GM19023 (cell line): Measurements from ENCODE around the gene IL36B.

Source experiments
- ATAC-seq: cut with Tn5 transposase; IDR thresholded peaks from one replicate; pipeline ENCODE4 v1.9.1; 2021; ENCODE audit warnings: mild to moderate bottlenecking, moderate library complexity; ENCODE audit not compliant: unreplicated experiment

The IL36B gene

GRCh38 chr2:113056521-113056920 is 3.9 kb upstream of the IL36B start:
- no peak for ATAC-seq

DNA sequence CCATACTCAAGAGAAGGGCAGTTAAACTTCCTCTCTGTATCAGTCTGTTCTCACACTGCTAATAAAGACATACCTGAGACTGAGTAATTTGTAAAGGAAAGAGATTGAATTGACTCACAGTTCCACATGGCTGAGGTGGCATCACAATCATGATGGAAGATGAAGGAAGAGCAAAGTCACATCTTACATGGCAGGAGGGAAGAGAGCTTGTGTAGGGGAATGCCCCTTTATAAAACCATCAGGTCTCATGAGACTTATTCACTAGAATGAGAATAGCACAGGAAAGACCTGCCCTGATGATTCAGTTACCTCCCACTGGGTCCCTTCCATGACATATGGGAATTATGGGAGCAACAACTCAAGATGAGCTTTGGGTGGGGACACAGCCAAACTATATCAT is 1.4 kb upstream of the IL36B start:
- no peak for ATAC-seq

DNA sequence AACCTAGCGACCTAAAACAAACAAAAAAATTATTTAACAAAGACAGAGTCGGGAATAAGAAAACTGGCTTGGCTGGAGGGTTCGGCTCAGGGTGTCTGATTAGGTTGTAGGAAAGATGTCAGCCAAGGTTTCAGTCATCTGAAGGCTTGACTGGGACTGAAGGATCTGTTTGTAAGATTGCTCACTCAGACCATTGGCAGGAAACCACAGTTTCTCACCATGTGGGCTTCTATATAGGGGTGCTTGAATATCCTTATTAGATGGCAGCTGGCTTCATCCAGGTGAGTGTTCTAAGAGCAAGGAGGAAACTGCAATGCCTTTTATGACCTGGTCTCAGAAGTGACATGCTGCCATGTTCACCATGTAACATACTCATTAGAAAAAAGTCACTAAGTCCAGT is 999 bp upstream of the IL36B start:
- ATAC-seq = no peak

DNA sequence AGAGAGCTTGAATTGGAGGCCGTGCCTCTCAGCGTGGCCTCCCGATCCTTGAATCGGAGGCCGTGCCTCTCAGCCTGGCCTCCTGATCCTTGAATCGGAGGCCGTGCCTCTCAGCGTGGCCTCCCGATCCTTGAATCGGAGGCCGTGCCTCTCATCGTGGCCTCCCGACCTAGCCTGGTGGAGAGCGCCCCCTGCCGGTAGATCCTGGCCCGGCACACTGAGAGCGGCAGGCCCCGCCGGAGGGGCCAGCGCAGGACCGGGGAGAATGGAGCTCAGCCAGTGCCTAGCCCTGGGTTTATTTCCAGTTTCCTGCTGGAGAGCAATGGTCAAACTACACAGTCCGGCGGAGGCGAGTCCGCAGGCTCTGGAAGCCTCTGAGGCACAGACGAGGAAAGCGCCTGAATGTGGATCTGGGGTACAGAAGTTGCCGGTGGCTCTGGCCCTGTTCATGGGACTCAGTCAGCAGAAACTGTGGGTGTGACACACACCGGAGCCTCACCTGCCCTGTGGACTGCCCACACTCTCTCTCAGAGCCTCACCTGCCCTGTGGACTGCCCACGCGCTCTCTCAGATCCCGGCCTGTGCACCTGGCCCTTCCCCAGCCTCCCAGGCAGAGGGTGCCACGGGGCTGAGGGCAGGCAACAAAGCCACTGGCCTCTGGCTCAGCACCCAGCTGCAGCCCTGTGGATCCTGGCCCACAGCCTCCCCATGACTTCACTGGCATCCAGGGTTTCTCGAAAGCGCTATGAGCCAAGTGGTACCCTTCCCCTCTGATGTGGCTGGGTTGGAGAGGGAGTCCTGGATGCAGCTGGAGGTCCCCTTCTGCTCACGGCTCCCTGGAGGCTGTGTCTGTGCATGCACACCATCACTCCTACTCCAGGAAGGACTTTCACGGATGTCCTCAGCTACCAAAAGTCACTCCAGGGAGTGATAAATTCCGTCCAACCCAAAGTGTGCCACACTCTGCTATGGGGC is 1.5 kb downstream of the IL36B start:
- ATAC-seq = no peak

GRCh38 chr2:113046465-113046864 is 6.2 kb downstream of the IL36B start:
- ATAC-seq = no peak

DNA sequence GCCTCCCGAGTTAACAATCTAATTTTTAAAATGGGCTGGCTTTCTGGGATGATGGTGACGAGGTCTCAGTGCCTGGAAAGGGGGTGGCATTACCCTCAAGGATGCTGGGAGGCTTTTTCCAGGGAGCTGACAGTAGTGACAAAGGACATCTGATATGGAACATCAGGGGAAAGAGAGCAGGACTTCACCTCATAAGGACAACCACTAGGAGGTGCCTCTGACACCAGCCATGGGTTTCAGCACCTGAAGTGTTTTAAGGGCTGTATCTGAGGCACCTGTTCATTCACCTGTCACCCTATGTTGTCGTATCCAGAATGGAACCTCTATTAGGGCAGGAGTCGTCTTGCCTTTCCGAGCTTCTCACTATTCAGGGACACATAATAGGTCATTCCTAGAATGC is 10.8 kb downstream of the IL36B start:
- ATAC-seq = no peak

GRCh38 chr2:113039719-113040118 is 12.9 kb downstream of the IL36B start:
- ATAC-seq = no peak

DNA sequence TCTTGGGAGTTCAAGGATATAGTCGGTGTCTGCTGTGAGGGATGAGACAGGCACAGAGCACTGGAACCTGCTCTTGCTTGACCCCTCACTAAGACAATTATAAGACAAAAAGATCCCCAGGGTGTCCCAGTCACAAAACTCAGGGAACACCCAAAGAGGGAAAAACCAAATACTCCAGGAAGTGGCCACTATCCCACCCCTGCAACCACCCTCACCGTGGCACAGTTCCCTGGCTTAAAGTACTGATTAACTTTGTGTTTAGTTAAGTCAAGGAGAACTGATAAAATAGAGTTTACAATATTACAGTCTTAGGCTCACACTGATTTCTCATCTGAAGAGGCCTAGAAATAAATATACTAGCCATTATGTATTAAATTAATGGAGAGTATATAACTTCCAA is 13.5 kb downstream of the IL36B start:
- no peak for ATAC-seq

- ATAC-seq = no peak
Observed at GRCh38 chr2:113038291-113038690, 14.4 kb downstream of the IL36B start.

DNA sequence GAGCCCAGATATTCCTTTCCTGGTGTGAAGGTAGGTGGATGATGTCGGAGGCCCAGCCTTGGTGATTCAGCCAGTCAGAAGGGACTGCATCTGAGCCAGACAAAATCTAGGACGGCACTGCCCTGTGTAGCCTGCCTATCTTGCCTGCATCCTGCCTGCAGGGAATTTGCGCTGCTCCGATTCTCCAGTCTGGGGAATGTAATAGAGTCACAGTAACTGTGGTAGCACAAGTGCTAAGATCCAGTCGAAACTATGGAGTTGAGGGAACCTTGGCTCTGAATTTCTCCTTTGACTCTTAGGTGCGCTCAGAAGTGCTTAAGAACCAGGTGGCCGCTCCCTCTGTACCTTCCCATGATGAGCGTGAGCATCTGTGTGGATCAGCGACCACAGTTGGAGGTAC is 15.9 kb downstream of the IL36B start:
- ATAC-seq = no peak

DNA sequence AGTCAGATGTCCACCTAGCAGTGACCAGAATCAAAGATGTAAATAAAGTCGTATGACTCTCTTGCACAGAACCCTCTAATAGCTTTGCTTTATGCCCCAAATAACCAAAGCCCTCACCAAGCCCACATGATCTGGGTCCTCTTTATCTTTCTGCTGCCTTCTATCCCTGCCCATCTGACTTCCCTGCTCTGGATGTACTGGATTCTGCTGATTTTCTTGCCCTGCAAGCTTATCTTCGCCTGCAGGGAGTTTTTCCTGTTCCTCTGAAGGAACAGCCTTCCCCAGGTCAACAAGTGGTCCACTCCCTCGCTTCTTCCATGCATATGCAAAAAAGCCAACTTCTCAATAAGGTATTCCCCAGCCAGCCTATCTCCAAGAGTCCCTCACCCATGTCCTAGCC is 18.7 kb downstream of the IL36B start:
- ATAC-seq = no peak

DNA sequence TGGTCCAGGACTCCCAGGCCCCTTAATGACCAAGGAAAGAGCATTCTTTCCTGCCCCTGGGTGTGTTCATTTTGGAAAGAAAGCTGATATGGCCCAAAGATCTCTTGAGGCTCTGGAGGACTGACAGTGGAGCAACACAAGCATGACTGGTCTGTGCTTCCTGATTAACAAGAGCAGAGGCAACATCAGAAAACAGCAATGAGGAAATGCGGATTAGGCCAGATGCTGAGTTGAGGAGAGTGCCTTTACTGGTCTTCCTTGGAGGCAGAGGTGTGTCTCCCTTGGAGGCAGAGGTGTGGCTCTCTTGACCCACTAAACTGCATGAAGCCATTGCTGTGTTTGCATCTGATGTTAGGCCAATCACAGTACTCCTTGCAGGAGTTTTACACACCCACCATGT is 19.9 kb downstream of the IL36B start:
- no peak for ATAC-seq

- no peak for ATAC-seq
Observed at GRCh38 chr2:113028112-113028511, 24.6 kb downstream of the IL36B start.

DNA sequence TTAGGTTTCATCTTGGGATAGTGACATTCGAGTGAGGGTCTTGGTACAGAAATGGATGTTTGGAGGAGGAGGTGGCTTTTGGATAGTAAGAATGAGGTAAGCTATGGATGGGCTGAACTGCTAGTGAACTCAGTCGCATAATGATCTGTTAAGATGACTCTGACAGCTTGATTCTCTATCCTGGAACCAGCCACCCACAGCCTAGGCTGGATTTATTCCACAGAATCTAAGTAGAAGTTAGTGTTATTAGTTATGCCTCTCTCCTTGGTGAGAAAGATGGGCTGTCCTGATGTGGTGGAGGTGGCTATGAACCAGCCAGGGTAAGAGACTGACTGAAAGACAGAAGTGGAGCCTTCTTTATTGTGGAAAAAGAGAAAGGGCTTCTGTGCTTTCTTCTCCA is 25.0 kb downstream of the IL36B start:
- no peak for ATAC-seq

GRCh38 chr2:113025737-113026136 is 26.9 kb downstream of the IL36B start:
- ATAC-seq = no peak

- no peak for ATAC-seq
Observed at GRCh38 chr2:113024764-113025163, 27.9 kb downstream of the IL36B start.

DNA sequence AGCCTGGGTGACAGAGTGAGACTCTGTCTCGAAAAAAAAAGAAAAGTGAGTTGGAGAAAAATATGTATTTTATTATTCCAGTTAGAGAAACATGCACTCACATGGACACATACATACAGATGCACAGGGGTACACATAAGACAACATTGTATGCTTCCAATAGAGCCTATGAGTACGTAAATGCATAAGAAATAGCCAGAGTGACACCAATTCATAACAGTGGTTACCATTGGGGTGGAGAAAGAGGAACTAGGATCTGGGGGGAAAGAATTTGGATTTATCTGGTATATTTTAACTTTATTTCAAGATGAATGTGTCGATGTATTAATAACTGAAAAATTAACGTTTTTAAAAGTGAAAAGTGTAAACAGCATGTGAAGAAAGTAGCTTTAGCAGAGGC is 31.4 kb downstream of the IL36B start:
- no peak for ATAC-seq

GRCh38 chr2:113018509-113018908 is 34.2 kb downstream of the IL36B start:
- ATAC-seq = no peak

DNA sequence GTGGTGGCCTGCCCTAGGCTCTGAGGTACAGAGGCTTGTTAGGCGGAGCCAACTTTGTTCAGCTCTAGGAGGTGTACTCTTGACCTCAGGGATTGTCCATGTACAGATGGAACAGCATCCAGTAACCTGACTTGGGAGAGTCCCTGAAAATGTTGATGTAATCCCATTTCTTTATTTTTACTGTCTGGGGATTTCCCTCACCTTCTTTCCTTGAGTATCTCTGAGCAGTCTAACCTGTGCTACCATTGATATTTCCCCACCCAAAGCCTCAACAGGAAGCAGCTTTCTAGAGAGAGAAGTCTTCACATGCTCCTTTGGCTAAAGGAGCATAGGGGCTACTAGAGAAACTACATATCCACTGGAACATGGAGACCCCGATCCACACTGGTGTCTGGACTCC is 37.0 kb downstream of the IL36B start:
- ATAC-seq = no peak

- no peak for ATAC-seq
Observed at GRCh38 chr2:113015042-113015441, 37.6 kb downstream of the IL36B start.

DNA sequence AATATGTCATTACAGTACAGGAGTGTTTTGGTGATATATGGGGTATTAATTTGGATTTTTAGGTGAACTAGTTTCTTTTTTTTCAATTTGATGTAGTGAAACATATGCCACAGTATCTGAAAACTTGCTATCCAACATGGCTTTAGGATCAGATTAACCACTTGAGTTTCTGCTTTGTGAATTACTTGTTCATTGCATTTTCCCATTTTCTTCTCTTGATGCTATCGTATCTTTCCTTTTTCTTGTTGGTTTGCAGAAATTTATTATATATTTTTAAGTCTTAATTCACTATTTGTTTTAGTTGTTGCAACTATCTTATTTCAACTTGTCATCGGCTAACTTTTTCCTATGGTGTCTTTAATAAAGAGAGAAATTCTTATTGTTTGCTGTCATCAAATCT is 38.6 kb downstream of the IL36B start:
- ATAC-seq = no peak

DNA sequence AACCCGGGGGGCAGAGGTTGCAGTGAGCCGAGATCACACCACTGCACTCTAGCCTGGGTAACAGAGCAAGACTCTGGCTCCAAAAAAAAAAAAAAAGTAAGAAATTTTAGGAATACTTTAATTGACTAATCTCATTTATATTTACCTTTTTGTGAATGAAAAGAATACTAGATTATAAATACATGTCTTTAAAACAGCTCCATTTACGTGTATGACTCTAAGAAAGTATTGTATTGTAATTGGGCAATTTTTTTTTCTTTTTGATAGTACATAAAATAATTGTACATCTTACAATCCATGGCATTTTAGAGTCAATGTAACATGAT is 39.4 kb downstream of the IL36B start:
- no peak for ATAC-seq
